Gastroesophageal sphincter (tissue), 3 donors: ENCODE results near the gene PTF1A.

Experiments
- CTCF ChIP-seq, 4 experiments: fragments of 200-600 bp in 2 of 4; fragments of 450-650 bp in 2 of 4; sonication (generic) in 1 of 4; IDR thresholded peaks; one replicate each; pipeline ENCODE4 v1.5.1; 2017 to 2019; ENCODE audit warnings: antibody characterized with exemption in 4 of 4, mild to moderate bottlenecking in 2 of 4, moderate library complexity in 2 of 4
- EP300 ChIP-seq: sonication (generic); formaldehyde crosslinking; IDR thresholded peaks from one replicate; pipeline ENCODE4 v1.6.1; 2017; ENCODE audit warnings: antibody characterized with exemption, mild to moderate bottlenecking

GRCh38 chr10:23157239-23157681 lies 34.9 kb upstream of the PTF1A start:
- TF ChIP-seq CTCF (IDR thresholded peaks at IDR 0.05): no peak
- TF ChIP-seq EP300: no peak
